ENCODE results near the gene LPCAT2. TPM values are rescaled to one million over a fixed set of nuclear protein-coding genes. Genes with fewer than 3 reads are reported as not detected.

LPCAT2 gene
- total RNA-seq, 2 donors from 2014 or later, result 3.3 to 9.1 TPM

DNA sequence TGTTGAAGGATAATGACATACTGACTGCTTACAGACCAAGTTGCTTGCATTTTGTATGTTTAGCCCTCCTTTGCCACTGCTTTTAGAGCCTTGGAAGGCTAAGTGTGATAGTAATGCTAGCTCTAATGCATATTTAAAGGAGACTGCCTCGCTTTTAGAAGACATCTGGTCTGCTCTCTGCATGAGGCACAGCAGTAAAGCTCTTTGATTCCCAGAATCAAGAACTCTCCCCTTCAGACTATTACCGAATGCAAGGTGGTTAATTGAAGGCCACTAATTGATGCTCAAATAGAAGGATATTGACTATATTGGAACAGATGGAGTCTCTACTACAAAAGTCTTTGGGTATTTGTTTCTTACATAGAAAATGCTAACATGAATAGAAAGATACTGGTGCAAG lies 76.8 kb downstream of the LPCAT2 start:
- H3K27me3 ChIP-seq, result no peaks in the 10 kb centered on the region
- no peaks in the 10 kb centered on the region for H3K4me1 ChIP-seq
- intact Hi-C loops (cut with DNase I), result no loop called here
- H3K4me3 ChIP-seq, result no peak overlapping the region
- no peak overlapping the region for H3K27ac ChIP-seq
- no peaks in the 10 kb centered on the region for H3K36me3 ChIP-seq (replicated peaks in 1 of 2; ENCODE audit: insufficient read depth in 1 of 2, low read depth in 2 of 2)
- 79 to 96% methylated on average over 2 of the region's 2 CpGs for WGBS, 2 donors
- ATAC-seq (no peak), DNase-seq (no peak)
- no peak for TF ChIP-seq POLR2A (IDR thresholded peaks at IDR 0.05)
- TF ChIP-seq, protein P1, sequence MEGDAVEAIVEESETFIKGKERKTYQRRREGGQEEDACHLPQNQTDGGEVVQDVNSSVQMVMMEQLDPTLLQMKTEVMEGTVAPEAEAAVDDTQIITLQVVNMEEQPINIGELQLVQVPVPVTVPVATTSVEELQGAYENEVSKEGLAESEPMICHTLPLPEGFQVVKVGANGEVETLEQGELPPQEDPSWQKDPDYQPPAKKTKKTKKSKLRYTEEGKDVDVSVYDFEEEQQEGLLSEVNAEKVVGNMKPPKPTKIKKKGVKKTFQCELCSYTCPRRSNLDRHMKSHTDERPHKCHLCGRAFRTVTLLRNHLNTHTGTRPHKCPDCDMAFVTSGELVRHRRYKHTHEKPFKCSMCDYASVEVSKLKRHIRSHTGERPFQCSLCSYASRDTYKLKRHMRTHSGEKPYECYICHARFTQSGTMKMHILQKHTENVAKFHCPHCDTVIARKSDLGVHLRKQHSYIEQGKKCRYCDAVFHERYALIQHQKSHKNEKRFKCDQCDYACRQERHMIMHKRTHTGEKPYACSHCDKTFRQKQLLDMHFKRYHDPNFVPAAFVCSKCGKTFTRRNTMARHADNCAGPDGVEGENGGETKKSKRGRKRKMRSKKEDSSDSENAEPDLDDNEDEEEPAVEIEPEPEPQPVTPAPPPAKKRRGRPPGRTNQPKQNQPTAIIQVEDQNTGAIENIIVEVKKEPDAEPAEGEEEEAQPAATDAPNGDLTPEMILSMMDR (IDR thresholded peaks at IDR 0.05), result no peak
- no peaks in the 10 kb centered on the region for H3K9me3 ChIP-seq

DNA sequence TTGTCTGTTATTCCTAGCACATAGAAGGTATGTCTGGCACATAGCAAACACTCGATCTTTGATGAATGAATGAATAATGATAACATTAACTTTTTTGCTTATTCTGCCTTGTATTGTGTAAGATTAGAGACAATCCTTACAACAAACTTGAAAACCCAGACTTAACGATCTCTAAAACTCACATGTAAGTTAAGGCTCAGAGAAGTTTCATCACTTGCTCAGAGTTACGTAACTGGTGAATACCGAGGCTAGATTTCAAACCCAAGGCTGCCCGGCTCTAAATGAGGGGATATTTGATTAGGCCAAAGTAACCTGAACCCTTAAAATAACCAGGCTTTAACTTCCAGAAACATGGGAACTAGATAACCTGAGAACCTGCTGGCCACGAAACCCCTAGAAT lies 79.9 kb downstream of the LPCAT2 start:
- H3K9me3 ChIP-seq, result no peaks in the 10 kb centered on the region
- ATAC-seq, result no peak
- H3K4me3 ChIP-seq, result no peak overlapping the region
- 67 to 73% methylated on average over 6 of the region's 6 CpGs for WGBS, 2 donors
- intact Hi-C loops (cut with DNase I), result no loop called here
- H3K36me3 ChIP-seq (replicated peaks in 1 of 2; ENCODE audit: insufficient read depth in 1 of 2, low read depth in 2 of 2), result no peaks in the 10 kb centered on the region
- DNase-seq, result no peak
- TF ChIP-seq POLR2A (IDR thresholded peaks at IDR 0.05), result no peak
- TF ChIP-seq, protein P1 (IDR thresholded peaks at IDR 0.05), result no peak
- H3K4me1 ChIP-seq, result no peaks in the 10 kb centered on the region
- H3K27me3 ChIP-seq, result no peaks in the 10 kb centered on the region
- no peak overlapping the region for H3K27ac ChIP-seq

GRCh38 chr16:55592306-55592705 lies 83.4 kb downstream of the LPCAT2 start:
- Histone ChIP-seq H3K4me1 (no peaks in the 10 kb centered on the region), H3K27ac (no peak overlapping the region), H3K27me3 (no peaks in the 10 kb centered on the region), H3K9me3 (no peaks in the 10 kb centered on the region), H3K36me3 (replicated peaks in 1 of 2; ENCODE audit: insufficient read depth in 1 of 2, low read depth in 2 of 2) (no peaks in the 10 kb centered on the region), H3K4me3 (no peak overlapping the region)
- DNase-seq (no peak), ATAC-seq (no peak)
- intact Hi-C loops (cut with DNase I), result no loop called here
- TF ChIP-seq, protein P1 (IDR thresholded peaks at IDR 0.05), result no peak
- no peak for TF ChIP-seq POLR2A (IDR thresholded peaks at IDR 0.05)

DNA sequence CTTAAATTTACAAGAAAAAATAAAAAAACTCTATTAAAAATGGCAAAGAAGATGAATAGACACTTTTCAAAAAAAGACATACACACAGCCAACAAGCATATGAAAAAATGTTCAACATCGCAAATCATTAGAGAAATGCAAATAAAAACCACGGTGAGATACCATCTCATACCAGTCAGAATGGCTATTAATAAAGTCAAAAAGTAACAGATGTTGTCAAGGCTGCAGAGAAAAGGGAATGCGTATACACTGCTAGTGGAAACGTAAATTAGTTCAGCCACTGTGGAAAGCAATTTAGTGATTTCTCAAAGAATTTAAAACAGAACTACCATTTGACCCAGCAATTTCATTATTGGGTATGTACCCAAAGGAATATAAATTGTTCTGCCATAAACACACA lies 89.1 kb downstream of the LPCAT2 start:
- H3K27ac ChIP-seq, result no peak overlapping the region
- intact Hi-C loops (cut with DNase I), result no loop called here
- no peak overlapping the region for H3K4me3 ChIP-seq
- TF ChIP-seq, protein P1 (IDR thresholded peaks at IDR 0.05), result no peak
- TF ChIP-seq POLR2A (IDR thresholded peaks at IDR 0.05), result no peak
- ATAC-seq (no peak), DNase-seq (no peak)
- no peaks in the 10 kb centered on the region for H3K4me1 ChIP-seq
- 13 to 14% methylated on average over 4 of the region's 4 CpGs for WGBS, 2 donors
- H3K27me3 ChIP-seq, result no peaks in the 10 kb centered on the region
- no peaks in the 10 kb centered on the region for H3K9me3 ChIP-seq
- H3K36me3 ChIP-seq (replicated peaks in 1 of 2; ENCODE audit: insufficient read depth in 1 of 2, low read depth in 2 of 2), result no peaks in the 10 kb centered on the region

- no peak for ATAC-seq
- Histone ChIP-seq H3K27me3 (no peaks in the 10 kb centered on the region), H3K9me3 (no peaks in the 10 kb centered on the region), H3K4me3 (no peak overlapping the region), H3K4me1 (no peaks in the 10 kb centered on the region), H3K27ac (no peak overlapping the region), H3K36me3 (replicated peaks in 1 of 2; ENCODE audit: insufficient read depth in 1 of 2, low read depth in 2 of 2) (no peaks in the 10 kb centered on the region)
- no peak for DNase-seq
- intact Hi-C loops (cut with DNase I), result no loop called here
- 24 to 27% methylated on average over 4 of the region's 4 CpGs for WGBS, 2 donors
- TF ChIP-seq, protein P1 (IDR thresholded peaks at IDR 0.05), result no peak
- TF ChIP-seq POLR2A (IDR thresholded peaks at IDR 0.05), result no peak
Measured at GRCh38 chr16:55605754-55606336, 97.0 kb downstream of the LPCAT2 start.
